Measurements from ENCODE around the gene ADPRH.

DNA sequence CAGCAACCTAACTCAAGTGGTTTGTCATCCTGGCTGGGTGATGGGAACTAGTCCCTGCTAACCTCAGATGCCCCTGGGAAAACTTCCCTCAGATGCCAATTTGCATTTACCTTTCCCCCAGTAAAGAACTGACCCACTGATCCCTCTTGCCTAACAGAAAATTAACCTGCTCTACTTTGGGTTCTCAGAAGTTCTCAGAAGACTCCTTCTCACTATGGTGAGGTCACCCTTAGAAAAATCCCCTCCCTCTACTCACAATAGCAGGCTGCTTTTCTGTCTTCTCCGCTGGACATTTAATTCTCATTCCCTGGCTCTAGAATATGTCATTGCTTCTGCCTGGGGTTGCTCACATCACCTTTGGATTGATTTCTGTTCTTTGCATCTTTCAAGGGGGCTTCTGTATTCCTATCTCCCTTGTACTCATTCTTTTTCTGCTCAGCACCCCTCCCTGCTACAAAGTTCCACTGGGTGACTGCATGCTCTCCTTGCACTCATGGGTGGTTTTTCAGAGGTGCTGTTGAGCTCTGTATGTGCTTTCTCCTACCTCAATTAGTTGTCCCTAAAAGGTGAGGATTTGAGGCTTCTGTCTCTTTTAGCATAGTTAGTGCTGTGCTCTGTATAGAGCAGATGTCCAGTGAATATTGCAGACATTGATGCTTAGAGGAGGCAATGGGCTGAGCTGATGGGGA, 19.3 kb downstream of the ADPRH start:
- TF ChIP-seq, protein P1, sequence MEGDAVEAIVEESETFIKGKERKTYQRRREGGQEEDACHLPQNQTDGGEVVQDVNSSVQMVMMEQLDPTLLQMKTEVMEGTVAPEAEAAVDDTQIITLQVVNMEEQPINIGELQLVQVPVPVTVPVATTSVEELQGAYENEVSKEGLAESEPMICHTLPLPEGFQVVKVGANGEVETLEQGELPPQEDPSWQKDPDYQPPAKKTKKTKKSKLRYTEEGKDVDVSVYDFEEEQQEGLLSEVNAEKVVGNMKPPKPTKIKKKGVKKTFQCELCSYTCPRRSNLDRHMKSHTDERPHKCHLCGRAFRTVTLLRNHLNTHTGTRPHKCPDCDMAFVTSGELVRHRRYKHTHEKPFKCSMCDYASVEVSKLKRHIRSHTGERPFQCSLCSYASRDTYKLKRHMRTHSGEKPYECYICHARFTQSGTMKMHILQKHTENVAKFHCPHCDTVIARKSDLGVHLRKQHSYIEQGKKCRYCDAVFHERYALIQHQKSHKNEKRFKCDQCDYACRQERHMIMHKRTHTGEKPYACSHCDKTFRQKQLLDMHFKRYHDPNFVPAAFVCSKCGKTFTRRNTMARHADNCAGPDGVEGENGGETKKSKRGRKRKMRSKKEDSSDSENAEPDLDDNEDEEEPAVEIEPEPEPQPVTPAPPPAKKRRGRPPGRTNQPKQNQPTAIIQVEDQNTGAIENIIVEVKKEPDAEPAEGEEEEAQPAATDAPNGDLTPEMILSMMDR (IDR thresholded peaks at IDR 0.05), result no peak
- no peak for TF ChIP-seq ZFX (IDR thresholded peaks at IDR 0.05; ENCODE audit: borderline replicate concordance)
